HG03457 (cell line): ENCODE measurements around the gene RUBCNL.
"Not testable (repeated sequence)": the region's sequence is repeated elsewhere in the genome, so short reads cannot be mapped to it uniquely, and the experiment has no call there.

Experiments
- ATAC-seq: cut with Tn5 transposase; IDR thresholded peaks from one replicate; pipeline ENCODE4 v1.9.1; 2021; ENCODE audit warnings: moderate number of reproducible peaks; ENCODE audit not compliant: unreplicated experiment

RUBCNL gene

DNA sequence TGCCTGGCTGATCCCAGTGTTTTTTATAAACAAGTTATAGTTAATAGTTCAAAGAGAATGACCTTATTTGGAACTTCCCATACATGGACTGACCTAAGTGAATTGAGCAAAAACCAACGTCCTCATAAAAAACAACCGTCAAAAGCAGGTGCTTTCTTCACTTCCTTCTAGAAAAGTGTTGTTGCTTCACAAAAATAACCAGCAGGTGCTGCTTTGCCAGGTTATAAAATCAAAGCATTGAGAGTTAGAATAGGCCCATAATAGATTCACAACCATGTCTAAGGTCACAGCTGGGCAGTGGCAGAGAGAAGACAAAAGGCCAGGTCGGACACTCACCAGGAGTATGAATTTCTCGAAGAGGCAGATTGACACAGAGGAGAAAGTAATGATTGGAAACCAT lies 9.5 kb downstream of the RUBCNL start:
- no peak for ATAC-seq

DNA sequence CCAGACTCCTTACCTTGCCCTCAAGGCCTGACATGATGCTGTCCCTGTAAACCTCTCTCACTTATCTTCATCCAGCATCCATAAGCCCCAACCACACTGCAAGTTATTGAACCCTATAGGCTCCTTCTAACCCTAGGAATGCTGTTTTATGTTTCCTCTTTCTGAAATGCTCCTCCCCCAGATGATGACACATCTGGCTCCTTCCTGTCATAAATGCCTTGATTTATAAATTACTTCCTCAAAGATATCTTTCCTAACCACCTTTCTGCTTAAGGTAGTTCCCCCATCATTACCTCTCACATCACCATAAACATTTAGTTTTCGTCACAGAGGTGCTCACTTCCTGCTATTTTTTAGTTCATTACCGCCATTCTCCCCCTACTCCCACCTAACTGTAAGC lies 12.3 kb downstream of the RUBCNL start:
- ATAC-seq = no peak

DNA sequence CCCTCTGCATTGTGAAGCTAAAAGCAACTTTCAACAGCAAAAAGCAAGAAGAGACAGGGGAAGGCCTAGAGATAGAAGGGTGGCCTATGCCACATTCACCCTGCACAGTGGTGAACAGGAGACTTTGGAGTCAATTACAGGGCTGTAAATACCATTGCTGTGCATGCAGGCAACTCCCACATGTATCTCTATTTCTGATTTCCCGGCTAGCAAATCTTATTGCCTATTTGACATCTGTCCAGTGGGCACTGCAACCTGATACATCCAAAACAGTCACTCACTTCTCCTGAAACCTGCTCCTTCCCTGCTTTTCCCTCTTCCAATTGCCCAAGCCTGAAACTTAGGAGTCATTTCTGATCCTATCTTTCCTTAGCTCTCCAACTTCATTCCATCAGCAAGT lies 13.4 kb downstream of the RUBCNL start:
- ATAC-seq = no peak

DNA sequence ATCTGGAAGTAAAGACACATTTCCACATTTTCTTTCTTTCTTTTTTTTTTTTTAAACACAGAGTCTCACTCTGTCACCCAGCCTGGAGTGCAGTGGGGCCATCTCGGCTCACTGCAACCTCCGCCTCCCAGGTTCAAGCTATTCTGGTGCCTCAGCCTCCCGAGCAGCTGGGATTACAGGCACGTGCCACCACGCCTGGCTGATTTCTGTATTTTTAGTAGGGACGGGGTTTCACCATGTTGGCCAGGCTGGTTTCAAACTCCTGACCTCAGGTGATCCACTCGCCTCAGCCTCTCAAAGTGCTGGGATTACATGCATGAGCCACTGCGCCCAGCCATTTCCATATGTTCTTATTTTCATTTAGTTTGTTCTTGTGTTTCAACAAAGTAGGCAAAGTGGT lies 14.1 kb downstream of the RUBCNL start:
- ATAC-seq = not testable (repeated sequence)

DNA sequence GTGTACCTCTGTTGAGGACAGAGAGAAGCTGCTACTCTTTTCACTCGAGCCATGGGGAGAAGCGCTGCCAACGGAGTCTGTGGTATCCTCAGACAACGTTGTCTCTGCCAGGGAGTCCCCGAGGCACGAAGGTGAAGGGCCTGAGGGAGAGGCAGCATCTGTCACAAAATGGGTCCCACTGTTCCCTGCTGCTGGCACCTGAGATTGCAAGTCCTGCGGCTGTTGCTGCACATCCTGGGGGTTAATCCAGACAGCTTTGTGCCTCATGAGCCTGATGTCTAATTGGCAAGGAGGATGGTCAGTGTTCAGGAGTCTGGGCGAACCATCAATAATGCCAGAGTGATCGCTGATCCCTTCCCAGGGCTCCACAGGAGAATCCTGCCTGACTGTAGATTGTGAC lies 15.0 kb downstream of the RUBCNL start:
- ATAC-seq = no peak

DNA sequence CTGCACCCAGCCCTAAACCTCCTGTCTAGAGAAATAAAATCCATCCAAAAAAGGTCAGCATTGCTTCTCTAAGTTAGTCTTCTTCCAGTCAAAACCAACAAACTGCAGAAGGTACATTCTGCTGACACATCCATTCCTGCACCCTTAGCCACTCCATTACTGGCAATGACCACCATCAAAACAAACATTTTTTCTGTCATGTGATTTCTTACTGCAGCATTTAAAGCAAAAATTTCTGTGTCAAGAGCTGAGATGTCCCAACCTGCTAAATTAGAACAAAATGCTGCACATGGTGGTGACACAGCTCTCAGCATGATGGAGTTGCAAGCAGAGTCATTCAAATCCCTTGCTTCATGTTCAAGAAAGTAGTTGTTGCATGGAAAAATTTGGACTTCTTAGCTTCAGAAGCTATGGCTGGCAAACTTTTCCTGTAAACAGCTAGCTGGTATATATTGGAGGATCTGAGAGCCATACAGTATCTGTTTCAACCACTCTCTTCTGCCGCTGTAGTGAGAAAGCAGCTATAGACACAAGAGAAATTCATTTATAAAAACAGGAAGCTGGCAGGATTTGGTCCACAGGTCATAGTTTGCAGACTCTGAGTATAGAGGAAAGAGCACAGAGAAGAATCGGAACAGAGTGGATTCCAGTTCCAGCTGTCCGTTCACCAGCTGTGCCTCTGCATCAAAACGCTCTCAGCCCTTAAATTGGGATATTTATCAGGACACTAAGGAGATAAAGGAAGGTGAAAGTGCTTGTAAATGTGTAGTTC lies 17.4 kb downstream of the RUBCNL start:
- ATAC-seq = no peak

DNA sequence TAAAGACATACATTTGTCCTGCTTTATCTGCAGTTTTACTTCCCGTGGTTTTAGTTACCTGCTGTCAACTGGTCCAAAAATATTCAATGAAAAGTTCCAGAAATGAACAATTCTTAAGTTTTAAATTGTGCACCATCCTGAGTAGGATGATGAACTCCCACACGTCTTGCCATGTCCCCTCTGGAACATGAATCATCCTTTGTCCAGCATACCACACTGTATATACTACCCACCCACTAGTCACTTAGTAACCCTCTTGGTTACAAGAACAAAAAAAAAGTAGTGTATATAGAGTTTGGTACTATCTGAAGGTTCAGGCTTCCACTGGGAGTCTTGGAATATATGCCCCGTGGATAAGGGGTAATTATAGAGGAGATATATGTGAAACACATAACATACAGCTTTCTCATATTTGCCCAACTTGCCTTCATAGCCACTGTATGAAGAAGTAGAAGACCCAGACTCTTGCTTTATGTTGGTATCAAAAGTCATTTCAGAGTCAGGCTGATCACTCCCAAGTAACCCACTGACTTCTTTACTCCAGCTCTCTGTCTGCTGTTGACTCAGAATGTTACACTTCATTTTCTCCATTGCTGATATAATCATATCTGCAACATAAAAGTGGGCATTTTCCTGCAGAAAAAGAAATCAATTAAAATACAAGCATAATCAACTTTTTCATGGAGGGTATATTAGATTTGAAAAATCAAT lies 19.3 kb downstream of the RUBCNL start:
- ATAC-seq = no peak

DNA sequence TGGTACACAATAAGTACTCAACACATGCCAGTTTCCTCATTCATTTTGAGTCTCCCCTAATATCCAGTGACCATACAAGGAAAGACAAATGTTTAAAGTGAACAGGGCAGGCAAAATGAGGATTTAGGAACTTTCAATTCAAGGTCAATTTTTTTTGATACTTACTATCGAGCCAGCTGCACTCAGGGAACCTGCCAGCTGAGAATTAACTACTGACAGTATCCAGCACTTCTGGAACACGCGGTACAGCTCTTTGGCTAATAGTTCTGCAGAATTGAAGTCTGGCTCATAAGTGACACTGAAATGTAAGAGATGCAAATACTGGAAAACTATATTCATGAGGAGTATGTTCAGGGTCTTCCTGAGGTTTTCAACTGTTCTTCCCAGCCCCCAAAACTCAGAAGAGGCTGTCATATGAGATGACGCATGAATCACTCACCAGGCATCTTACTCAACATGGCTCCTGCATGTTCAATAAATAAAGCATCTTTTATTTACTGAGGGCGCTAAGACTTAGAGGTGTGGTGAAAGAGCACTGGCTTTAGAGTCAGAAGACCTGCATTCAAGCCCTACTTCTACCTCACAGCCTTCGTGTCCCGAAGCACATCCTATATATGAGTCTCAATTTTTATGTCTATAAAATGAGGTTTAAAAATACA lies 25.6 kb downstream of the RUBCNL start:
- no peak for ATAC-seq

DNA sequence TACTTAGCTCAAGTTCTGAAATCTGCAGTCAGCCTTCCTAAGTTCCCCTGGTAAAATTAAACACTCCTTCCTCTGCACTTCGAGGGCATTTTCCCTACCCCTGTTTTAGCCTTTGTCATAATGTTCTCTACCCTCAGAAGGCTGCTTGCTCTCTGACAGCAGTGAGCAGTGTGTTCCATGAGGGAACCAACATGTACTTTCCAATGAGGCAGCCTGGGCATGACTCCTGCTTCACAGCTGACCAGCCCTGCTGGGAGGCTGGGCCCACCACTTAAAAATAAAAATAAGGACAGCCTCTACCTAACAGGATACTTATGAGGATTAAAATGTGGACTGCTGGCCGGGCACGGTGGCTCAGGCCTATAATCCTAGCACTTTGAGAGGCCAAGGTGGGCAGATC lies 26.4 kb downstream of the RUBCNL start:
- ATAC-seq = no peak

DNA sequence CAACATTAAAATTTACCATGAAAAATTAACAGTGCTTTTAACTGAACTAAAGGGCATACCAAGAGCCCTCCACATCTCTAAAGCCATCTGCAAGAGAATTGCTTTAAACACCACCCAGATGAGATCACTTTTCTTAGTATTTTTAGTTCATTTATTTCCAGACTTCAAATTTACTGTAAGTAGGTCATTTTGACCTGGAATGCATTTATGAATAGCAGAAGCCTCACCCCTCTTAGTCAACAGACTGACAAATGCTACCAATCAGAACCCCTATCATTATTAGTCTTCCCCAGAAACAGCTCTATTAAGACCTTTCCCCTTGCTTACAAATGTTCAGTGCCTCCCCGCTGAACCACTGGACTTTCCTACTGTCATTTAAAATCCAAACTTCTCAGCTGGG lies 27.3 kb downstream of the RUBCNL start:
- no peak for ATAC-seq

DNA sequence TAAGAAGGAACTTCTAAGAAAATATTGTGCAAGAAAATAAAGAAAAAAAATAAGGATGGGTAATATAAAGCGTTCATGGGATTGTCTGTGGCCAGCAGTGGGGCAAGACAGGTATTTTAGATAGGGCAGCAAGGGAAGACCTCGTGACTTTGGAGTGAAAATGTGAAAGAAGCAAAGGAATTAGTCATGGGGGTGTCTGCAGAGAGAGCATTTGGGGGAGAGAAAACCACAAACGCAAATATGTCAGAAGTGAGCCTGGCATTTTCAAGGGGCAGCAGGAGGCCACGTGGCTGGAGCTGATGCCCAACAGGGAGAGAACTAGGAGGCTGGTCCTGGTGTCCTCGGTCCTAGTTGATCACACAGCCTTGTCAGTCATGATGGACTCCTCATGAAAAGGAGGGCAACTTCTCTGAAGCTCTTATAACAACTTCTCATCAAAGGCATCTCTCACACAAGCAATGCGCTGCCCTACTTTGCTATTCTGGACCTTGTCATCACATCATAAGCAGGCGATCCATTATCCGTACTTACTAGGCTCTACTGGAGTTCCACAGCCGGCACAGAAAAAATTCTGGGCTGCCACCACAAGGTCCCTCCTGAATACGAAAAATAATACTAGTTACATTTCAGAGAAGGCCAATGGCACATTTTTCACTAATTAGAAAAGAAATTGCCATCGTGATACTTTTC lies 31.0 kb downstream of the RUBCNL start:
- no peak for ATAC-seq

DNA sequence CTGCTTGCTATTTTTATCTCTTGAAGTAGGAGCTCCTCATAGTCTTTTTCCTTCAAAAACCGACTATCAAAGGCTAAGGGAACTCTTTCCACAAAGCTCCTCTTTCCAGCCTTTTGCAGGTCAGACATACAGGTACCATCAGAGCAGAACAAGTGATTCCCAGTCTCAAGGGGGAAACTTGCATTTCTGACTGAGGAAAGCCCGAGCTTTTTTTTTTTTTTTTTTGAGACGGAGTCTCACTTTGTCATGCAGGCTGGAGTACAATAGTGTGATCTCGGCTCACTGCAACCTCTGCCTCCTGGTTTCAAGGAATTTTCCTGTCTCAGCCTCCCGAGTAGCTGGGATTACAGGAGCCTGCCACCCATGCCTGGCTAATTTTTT lies 32.0 kb downstream of the RUBCNL start:
- ATAC-seq = no peak

DNA sequence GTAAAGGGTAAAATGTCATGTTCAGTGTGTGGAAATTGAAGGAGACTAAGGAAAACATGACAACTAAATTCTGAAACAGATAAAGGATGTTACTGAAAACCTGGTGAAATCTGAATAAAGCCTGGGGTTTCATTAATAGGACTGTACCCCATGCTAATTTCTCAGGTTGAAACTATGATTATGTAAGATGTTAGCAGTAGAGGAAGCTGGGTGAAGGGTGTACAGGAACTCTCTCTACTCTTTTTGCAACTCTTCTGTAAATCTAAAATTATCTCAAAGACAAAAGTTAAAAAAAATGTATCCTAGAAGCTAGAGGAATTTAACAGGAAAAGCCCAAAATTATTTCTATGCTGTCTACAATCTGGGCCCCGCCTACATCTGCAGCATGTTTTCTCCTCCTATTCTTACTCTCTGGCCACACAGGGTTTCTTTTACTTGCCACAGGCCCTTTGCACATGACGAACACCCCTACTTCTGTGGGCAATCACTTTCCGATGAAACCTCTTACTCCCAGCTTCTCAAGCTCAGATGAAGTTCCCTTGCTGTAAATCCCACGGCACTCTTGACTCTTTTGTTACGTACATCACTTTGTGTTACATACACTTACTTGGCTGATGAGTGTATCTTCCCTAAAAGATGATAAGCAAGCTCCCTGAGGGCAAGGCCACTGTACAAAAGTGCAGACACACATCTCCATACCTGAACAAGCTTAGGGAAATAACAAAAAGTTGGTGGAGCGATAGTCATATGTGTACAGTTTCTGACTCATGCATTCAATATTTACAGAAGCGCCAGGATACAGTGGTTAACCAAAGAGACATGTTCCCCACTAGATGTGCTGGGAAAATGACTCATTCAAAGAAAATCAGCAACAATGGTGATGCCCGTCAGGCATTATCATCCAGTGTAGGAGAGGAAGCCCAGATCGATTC lies 32.6 kb downstream of the RUBCNL start:
- ATAC-seq = peak; percentile 44

DNA sequence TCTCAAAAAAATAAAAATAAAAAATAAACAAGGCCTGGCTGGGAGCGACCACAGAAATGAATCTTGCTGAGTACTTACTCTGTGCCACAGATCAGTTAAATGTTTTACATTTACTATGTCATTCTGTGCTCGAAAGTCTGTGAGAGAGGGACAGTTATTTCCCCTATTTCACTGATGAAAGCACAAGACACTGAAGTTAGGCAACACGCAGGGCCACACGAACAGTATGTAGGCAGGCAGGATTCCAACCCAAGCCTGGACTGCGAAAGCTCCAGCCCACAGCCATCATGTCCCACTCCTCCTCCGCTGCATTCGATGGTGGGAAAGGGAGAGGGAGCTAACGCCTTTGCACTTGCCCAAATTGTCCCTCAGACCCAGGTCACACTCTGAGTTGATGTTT lies 34.2 kb downstream of the RUBCNL start:
- no peak for ATAC-seq

DNA sequence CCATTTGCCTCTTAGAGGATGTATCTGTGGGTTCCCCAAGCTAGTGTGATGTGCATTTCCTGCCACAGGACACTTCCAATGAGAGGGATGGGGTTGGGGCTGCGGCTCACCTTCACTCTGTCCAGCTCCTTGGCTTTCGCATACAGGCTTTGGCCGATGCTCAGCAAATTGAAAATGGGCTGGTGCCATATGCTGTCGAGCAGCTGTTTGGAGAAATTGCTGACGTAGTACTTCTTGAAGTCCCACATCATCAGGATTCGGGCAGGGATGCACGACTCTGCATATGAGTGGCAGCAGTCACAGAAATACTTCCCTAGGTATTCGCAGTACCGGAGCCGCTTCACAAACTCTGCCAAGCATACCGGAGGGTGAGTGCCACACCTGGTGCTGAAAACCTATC lies 37.0 kb downstream of the RUBCNL start:
- ATAC-seq = no peak

DNA sequence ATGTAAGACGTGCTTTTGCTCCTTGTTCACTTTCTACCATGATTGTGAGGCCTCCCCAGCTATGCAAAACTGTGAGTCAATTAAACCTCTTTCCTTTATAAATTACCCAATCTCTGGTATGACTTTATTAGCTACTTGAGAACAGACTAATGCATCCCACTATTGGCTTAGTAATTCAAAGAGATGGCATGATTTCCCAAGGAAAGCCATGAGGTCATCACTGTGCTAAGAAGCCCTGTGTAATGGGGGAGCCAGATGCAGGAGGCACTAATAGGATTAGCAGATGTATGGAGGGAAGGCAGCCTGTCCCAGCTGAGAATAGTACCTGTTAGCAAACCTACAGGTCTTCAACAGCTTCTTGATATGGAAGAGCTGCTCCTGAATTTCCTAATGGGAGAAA lies 38.1 kb downstream of the RUBCNL start:
- no peak for ATAC-seq

DNA sequence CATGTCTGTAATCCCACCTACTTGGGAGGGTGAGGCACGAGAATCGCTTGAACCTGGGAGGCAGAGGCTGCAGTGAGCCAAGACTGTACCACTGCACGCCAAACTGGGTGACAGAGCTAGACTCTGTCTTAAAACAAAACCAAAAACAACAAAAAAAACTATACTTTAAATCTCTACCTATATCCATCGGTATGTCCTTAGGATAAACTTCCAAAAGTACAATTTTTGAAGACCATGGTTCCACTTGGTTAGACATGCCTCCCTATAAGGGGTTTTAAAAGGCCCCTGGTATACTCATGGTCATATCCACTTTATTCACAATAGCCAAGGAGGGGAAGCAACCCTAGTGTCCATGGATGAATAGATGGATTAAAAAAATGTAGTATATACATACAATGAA lies 39.8 kb downstream of the RUBCNL start:
- no peak for ATAC-seq

DNA sequence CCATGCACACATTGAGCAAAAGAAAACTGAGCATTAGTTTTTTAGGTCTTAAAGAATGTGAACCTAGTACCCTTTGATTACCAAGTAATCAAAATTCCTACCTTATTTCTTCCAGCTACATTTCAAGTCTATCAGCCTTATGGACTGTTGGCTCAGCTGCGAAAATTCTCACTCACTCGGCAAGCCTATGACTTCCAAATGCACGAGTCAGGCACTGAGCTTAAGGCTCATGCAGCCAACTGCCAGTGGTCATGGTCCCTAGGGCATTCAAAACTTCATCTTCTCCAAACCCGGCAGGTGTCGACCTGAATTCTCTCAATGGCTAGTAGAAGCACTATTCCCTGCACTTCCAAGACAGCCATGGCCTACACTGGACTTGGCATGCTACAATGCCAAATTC lies 41.2 kb downstream of the RUBCNL start:
- ATAC-seq = no peak

DNA sequence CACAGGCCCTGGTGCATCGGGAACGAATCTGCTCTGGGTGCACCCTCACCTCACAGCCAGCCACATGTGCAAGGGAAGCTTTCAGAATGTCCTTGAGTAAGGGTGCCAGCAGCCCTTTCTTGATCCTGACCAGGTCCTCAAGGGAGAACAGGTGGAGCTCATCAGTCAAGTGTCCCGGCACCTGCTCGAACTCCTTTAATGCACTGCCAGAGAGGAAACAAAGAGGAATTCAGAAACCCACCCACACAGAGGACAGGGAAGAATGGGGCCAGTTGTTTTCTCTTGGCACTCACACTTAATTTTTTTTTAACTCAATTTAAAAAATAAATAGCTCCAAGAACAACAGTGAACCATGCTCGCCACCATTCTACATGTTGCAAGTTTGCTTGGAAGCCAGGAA lies 41.7 kb downstream of the RUBCNL start:
- no peak for ATAC-seq

DNA sequence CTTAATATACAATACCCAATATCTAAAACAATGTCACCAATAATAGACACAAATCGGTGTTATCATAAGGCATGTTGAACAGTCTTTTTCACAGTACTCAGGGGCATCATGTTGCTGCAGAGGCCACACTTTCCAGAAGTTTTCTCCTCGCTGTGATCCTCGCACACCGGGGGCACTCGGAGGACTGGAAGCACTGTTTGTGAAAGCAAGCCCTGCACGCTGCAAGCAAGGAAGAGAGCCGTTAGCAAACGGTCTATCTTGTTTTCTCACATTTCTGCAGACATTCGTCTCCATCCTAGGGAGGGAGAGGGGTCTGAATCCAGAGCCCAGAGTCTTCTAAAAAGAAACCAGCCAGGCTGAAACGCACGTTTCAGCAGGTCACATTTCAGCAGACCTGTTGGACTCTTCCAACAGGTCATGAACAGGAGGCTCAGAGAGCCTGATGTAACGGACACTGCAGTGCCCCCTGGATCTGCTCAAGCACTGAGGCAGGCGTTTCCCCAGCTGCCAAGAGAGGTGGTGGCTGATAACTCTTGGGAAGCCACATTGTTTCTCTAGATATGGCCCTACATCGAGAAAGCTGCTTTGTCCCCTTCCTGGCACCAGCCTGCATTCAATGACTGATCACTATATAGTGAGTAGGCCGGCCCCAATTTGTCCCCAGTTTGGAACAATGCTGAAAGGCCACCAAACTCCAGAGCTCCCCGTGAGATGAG lies 43.6 kb downstream of the RUBCNL start:
- no peak for ATAC-seq
